T-cell (primary cell): ENCODE measurements around the gene CDH13. TPM values are rescaled to one million over a fixed set of nuclear protein-coding genes. Genes with fewer than 3 reads are reported as not detected.

Experiments
- ATAC-seq, 4 experiments: fragments of 200-7000 bp in 3 of 4; fragments of 150-1000 bp in 1 of 4; cut with Tn5 transposase; replicated peaks in 1 of 4; 1 replicate in 3 of 4; 2 replicates in 1 of 4; pipeline ENCODE4 v1.10.0; 2021; ENCODE audit warnings: moderate library complexity in 3 of 4, mild to moderate bottlenecking in 2 of 4, moderate number of reproducible peaks in 1 of 4
- CTCF ChIA-PET, 2 donors: fragments of 300-600 bp; sonication (Branson Sonifier 250); formaldehyde crosslinking; loops; one replicate each; lab custom pipeline; 2022; ENCODE audit warnings: antibody characterized with exemption in 2 of 2; lab: Charles Lee
- POLR2A ChIA-PET, 2 donors: fragments of 300-600 bp; sonication (Branson Sonifier 250); formaldehyde crosslinking; loops; one replicate each; lab custom pipeline; 2022; ENCODE audit warnings: antibody characterized with exemption in 2 of 2; lab: Charles Lee
- DNase-seq, 35 experiments: peaks; one replicate each; pipeline versions ENCODE4 v3.0.0 to v3.0.0-alpha.2; 2013 to 2023
- H3K27ac ChIP-seq: one replicate; pipeline ENCODE4 v1.5.1; 2013; ENCODE audit warnings: low read length
- H3K27me3 ChIP-seq, 2 experiments: replicated peaks in 1 of 2; 1 replicate in 1 of 2; 2 replicates in 1 of 2; pipeline versions ENCODE4 v1.6.1 to v1.7.0; 2013; ENCODE audit warnings: low read length in 1 of 2, mixed read lengths in 1 of 2; ENCODE audit not compliant: control insufficient read depth in 2 of 2, insufficient read depth in 2 of 2; ENCODE audit errors: extremely low read depth in 1 of 2
- H3K36me3 ChIP-seq, 2 donors: 1 replicate in 1 of 2; 2 replicates in 1 of 2; pipeline versions ENCODE4 v1.6.1 to v1.7.0; 2013; ENCODE audit warnings: low read length in 1 of 2; ENCODE audit not compliant: control insufficient read depth in 2 of 2, insufficient read depth in 1 of 2; ENCODE audit errors: extremely low read depth in 1 of 2
- H3K4me1 ChIP-seq, 2 experiments: 1 replicate in 1 of 2; 2 replicates in 1 of 2; pipeline versions ENCODE4 v1.6.1 to v1.7.0; 2013; ENCODE audit warnings: low read length in 2 of 2, mixed read lengths in 1 of 2; ENCODE audit not compliant: insufficient read depth in 2 of 2, control insufficient read depth in 1 of 2; ENCODE audit errors: extremely low read depth in 1 of 2
- H3K4me3 ChIP-seq, 2 donors: 1 replicate in 1 of 2; 2 replicates in 1 of 2; pipeline versions ENCODE4 v1.5.1 to v1.7.0; 2013; ENCODE audit warnings: mild to moderate bottlenecking in 2 of 2, low read length in 1 of 2, moderate library complexity in 1 of 2; ENCODE audit not compliant: control insufficient read depth in 1 of 2; ENCODE audit errors: extremely low read depth in 1 of 2
- H3K9me3 ChIP-seq: 2 replicates; pipeline ENCODE4 v1.7.0; 2013
- H3K27ac Mint-ChIP-seq, 2 donors: one replicate each; pipeline ENCODE4 v1.8.0; 2020 to 2021; ENCODE audit warnings: mild to moderate bottlenecking in 2 of 2, mixed read lengths in 2 of 2
- H3K27me3 Mint-ChIP-seq, 2 donors: one replicate each; pipeline ENCODE4 v1.8.0; 2021 to 2022; ENCODE audit warnings: mixed read lengths in 2 of 2
- H3K36me3 Mint-ChIP-seq: one replicate; pipeline ENCODE4 v1.8.0; 2021; ENCODE audit warnings: mixed read lengths
- H3K4me1 Mint-ChIP-seq, 3 donors: one replicate each; pipeline ENCODE4 v1.8.0; 2020 to 2022; ENCODE audit warnings: mixed read lengths in 3 of 3, mild to moderate bottlenecking in 1 of 3
- H3K4me3 Mint-ChIP-seq, 3 donors: one replicate each; pipeline ENCODE4 v1.8.0; 2020 to 2022; ENCODE audit warnings: mild to moderate bottlenecking in 3 of 3, mixed read lengths in 3 of 3, moderate library complexity in 3 of 3
- H3K9me3 Mint-ChIP-seq, 3 donors: one replicate each; pipeline ENCODE4 v1.8.0; 2020 to 2022; ENCODE audit warnings: mixed read lengths in 3 of 3
- WGBS: methylation state at CpG from one replicate; pipeline ENCODE4 v1.1.5; 2013; ENCODE audit warnings: missing lambda C conversion rate; ENCODE audit not compliant: insufficient coverage; 5-methylcytosine and 5-hydroxymethylcytosine counted together
- total RNA-seq, 35 experiments: library from RNA in 6 of 35; stranded (reverse) in 6 of 35; fragments of 120-200 nt in 1 of 35; gene quantifications; one replicate each; pipeline versions ENCODE4 v1.2.1 to v1.2.4 and lab custom pipeline; 2013 to 2026

CDH13 gene
- total RNA-seq, 5 donors from 2014 or later (not counting 1 experiment from before 2014, with no cell fraction given): not detected

GRCh38 chr16:82715160-82715559 is 88.4 kb downstream of the CDH13 start:
- WGBS: 82% methylated on average over 5 of the region's 8 CpGs
- Mint-ChIP-seq H3K27me3 (no peaks in the 10 kb centered on the region), H3K27ac (no peak overlapping the region), H3K4me3 (no peak overlapping the region), H3K36me3 (no peaks in the 10 kb centered on the region), H3K9me3 (no peaks in the 10 kb centered on the region), H3K4me1 (no peaks in the 10 kb centered on the region)
- no peaks in the 10 kb centered on the region for H3K36me3 ChIP-seq
- H3K27me3 ChIP-seq: no peaks in the 10 kb centered on the region
- POLR2A ChIA-PET: interaction anchor here in 1 of 2 donors (0.7 kb wide), 1 partner anchor 13 kb away, joined by 13 read pairs; no protein-coding TSS in a partner anchor
- no peaks in the 10 kb centered on the region for H3K9me3 ChIP-seq
- no peak overlapping the region for H3K4me3 ChIP-seq
- no peak for DNase-seq
- ATAC-seq: no peak
- no peaks in the 10 kb centered on the region for H3K4me1 ChIP-seq
- CTCF ChIA-PET: no interaction called here
- H3K27ac ChIP-seq: no peak overlapping the region

GRCh38 chr16:82715833-82716232 is 89.1 kb downstream of the CDH13 start:
- 88% methylated on average over 2 of the region's 3 CpGs for WGBS
- no peak overlapping the region for H3K27ac ChIP-seq
- no peaks in the 10 kb centered on the region for H3K9me3 ChIP-seq
- H3K27ac Mint-ChIP-seq: no peak overlapping the region
- no peaks in the 10 kb centered on the region for H3K36me3 ChIP-seq
- H3K27me3 ChIP-seq: no peaks in the 10 kb centered on the region
- no peaks in the 10 kb centered on the region for H3K36me3 Mint-ChIP-seq
- CTCF ChIA-PET: no interaction called here
- H3K4me3 ChIP-seq: no peak overlapping the region
- POLR2A ChIA-PET: no interaction called here
- DNase-seq: no peak
- no peak overlapping the region for H3K4me3 Mint-ChIP-seq
- H3K27me3 Mint-ChIP-seq: no peaks in the 10 kb centered on the region
- no peak for ATAC-seq
- H3K9me3 Mint-ChIP-seq: no peaks in the 10 kb centered on the region
- no peaks in the 10 kb centered on the region for H3K4me1 Mint-ChIP-seq
- no peaks in the 10 kb centered on the region for H3K4me1 ChIP-seq

- Histone ChIP-seq H3K4me1 (no peaks in the 10 kb centered on the region), H3K36me3 (no peaks in the 10 kb centered on the region), H3K9me3 (no peaks in the 10 kb centered on the region), H3K4me3 (no peak overlapping the region), H3K27me3 (no peaks in the 10 kb centered on the region), H3K27ac (no peak overlapping the region)
- ChIA-PET CTCF (no interaction called here), POLR2A (no interaction called here)
- Mint-ChIP-seq H3K9me3 (no peaks in the 10 kb centered on the region), H3K27me3 (no peaks in the 10 kb centered on the region), H3K27ac (no peak overlapping the region), H3K4me1 (no peaks in the 10 kb centered on the region), H3K4me3 (no peak overlapping the region), H3K36me3 (no peaks in the 10 kb centered on the region)
- no CpG with 5 or more reads among the region's 3 CpGs for WGBS
- ATAC-seq: no peak
- DNase-seq: no peak
These were observed 89.6 kb downstream of the CDH13 start for GRCh38 chr16:82716361-82716855.

- no peak overlapping the region for H3K4me3 Mint-ChIP-seq
- no peaks in the 10 kb centered on the region for H3K27me3 Mint-ChIP-seq
- no peaks in the 10 kb centered on the region for H3K36me3 Mint-ChIP-seq
- H3K27ac ChIP-seq: no peak overlapping the region
- CTCF ChIA-PET: interaction anchor here in 1 of 2 donors (0.8 kb wide), 1 partner anchor 9 kb away, joined by 5 read pairs; no protein-coding TSS in a partner anchor
- POLR2A ChIA-PET: no interaction called here
- H3K4me3 ChIP-seq: no peak overlapping the region
- no peaks in the 10 kb centered on the region for H3K9me3 ChIP-seq
- no peaks in the 10 kb centered on the region for H3K27me3 ChIP-seq
- no peaks in the 10 kb centered on the region for H3K4me1 Mint-ChIP-seq
- ATAC-seq: no peak
- H3K9me3 Mint-ChIP-seq: no peaks in the 10 kb centered on the region
- H3K4me1 ChIP-seq: no peaks in the 10 kb centered on the region
- H3K36me3 ChIP-seq: no peaks in the 10 kb centered on the region
- WGBS: no CpG with 5 or more reads among the region's 3 CpGs
- H3K27ac Mint-ChIP-seq: no peak overlapping the region
- no peak for DNase-seq
These were observed 93.6 kb downstream of the CDH13 start for GRCh38 chr16:82720414-82720813.

- H3K27ac Mint-ChIP-seq: no peak overlapping the region
- ATAC-seq (no peak), DNase-seq (no peak)
- no peak overlapping the region for H3K4me3 Mint-ChIP-seq
- Histone ChIP-seq H3K27me3 (no peaks in the 10 kb centered on the region), H3K4me1 (no peaks in the 10 kb centered on the region), H3K36me3 (no peaks in the 10 kb centered on the region), H3K9me3 (no peaks in the 10 kb centered on the region), H3K4me3 (no peak overlapping the region), H3K27ac (no peak overlapping the region)
- peaks cover 0 to 12% (median 8%) of the 10 kb centered on the region in 3 donors for H3K9me3 Mint-ChIP-seq
- H3K36me3 Mint-ChIP-seq: no peaks in the 10 kb centered on the region
- no CpG with 5 or more reads among the region's 2 CpGs for WGBS
- no peaks in the 10 kb centered on the region for H3K4me1 Mint-ChIP-seq
- ChIA-PET POLR2A (no interaction called here), CTCF (no interaction called here)
- no peaks in the 10 kb centered on the region for H3K27me3 Mint-ChIP-seq
These were observed 99.5 kb downstream of the CDH13 start for GRCh38 chr16:82726306-82726705.

GRCh38 chr16:82728901-82729300 is 102.1 kb downstream of the CDH13 start:
- no peaks in the 10 kb centered on the region for H3K36me3 ChIP-seq
- Mint-ChIP-seq H3K4me3 (no peak overlapping the region), H3K36me3 (no peaks in the 10 kb centered on the region), H3K9me3 (peaks cover 0 to 12% (median 10%) of the 10 kb centered on the region in 3 donors), H3K27me3 (peaks cover 2 to 5% of the 10 kb centered on the region in 2 donors), H3K4me1 (no peaks in the 10 kb centered on the region), H3K27ac (no peak overlapping the region)
- ChIA-PET CTCF (interaction anchor here in 1 of 2 donors (0.6 kb wide), 1 partner anchor 9 kb away, joined by 5 read pairs; no protein-coding TSS in a partner anchor), POLR2A (no interaction called here)
- H3K27me3 ChIP-seq: no peaks in the 10 kb centered on the region
- no peaks in the 10 kb centered on the region for H3K9me3 ChIP-seq
- H3K4me1 ChIP-seq: no peaks in the 10 kb centered on the region
- no CpG with 5 or more reads among the region's 2 CpGs for WGBS
- no peak for ATAC-seq
- no peak overlapping the region for H3K4me3 ChIP-seq
- no peak for DNase-seq
- H3K27ac ChIP-seq: no peak overlapping the region

GRCh38 chr16:82730901-82731300 is 104.1 kb downstream of the CDH13 start:
- DNase-seq: no peak
- no peaks in the 10 kb centered on the region for H3K36me3 ChIP-seq
- H3K9me3 ChIP-seq: no peaks in the 10 kb centered on the region
- ATAC-seq: no peak
- POLR2A ChIA-PET: no interaction called here
- H3K27me3 ChIP-seq: no peaks in the 10 kb centered on the region
- no peak overlapping the region for H3K27ac ChIP-seq
- H3K27ac Mint-ChIP-seq: no peak overlapping the region
- H3K4me3 Mint-ChIP-seq: no peak overlapping the region
- no peaks in the 10 kb centered on the region for H3K4me1 Mint-ChIP-seq
- H3K36me3 Mint-ChIP-seq: no peaks in the 10 kb centered on the region
- no peaks in the 10 kb centered on the region for H3K4me1 ChIP-seq
- H3K9me3 Mint-ChIP-seq: peaks cover 0 to 12% (median 10%) of the 10 kb centered on the region in 3 donors
- peaks cover 2 to 5% of the 10 kb centered on the region in 2 donors for H3K27me3 Mint-ChIP-seq
- no peak overlapping the region for H3K4me3 ChIP-seq
- CTCF ChIA-PET: no interaction called here
- no CpG with 5 or more reads among the region's 2 CpGs for WGBS
